ENCODE data around the gene PRKD2.

Gene PRKD2

GRCh38 chr19:46704379-46705076, 12.4 kb downstream of the PRKD2 start:
- peak; percentile 25 for DNase-seq (ENCODE audit: low spot score)

- DNase-seq (ENCODE audit: low spot score): no peak
These were observed 16.2 kb downstream of the PRKD2 start for GRCh38 chr19:46700704-46701103.

- no peak for DNase-seq (ENCODE audit: low spot score)
These were observed 18.3 kb downstream of the PRKD2 start for GRCh38 chr19:46698395-46699321.

- no peak for DNase-seq (ENCODE audit: low spot score)
These were observed 19.5 kb downstream of the PRKD2 start for GRCh38 chr19:46697204-46697960.

GRCh38 chr19:46696866-46697203, 20.1 kb downstream of the PRKD2 start:
- no peak for DNase-seq (ENCODE audit: low spot score)

GRCh38 chr19:46696052-46696451, 20.9 kb downstream of the PRKD2 start:
- no peak for DNase-seq (ENCODE audit: low spot score)

- DNase-seq (ENCODE audit: low spot score): no peak
These were observed 23.2 kb downstream of the PRKD2 start for GRCh38 chr19:46693760-46694159.

- no peak for DNase-seq (ENCODE audit: low spot score)
These were observed 23.8 kb downstream of the PRKD2 start for GRCh38 chr19:46692918-46693722.

GRCh38 chr19:46691948-46692347, 25.0 kb downstream of the PRKD2 start:
- DNase-seq (ENCODE audit: low spot score): no peak

GRCh38 chr19:46691104-46691503, 25.8 kb downstream of the PRKD2 start:
- no peak for DNase-seq (ENCODE audit: low spot score)

- no peak for DNase-seq (ENCODE audit: low spot score)
These were observed 27.6 kb downstream of the PRKD2 start for GRCh38 chr19:46689358-46689757.

- DNase-seq (ENCODE audit: low spot score): no peak
These were observed 29.3 kb downstream of the PRKD2 start for GRCh38 chr19:46687438-46688145.

- no peak for DNase-seq (ENCODE audit: low spot score)
These were observed 31.7 kb downstream of the PRKD2 start for GRCh38 chr19:46685189-46685588.

GRCh38 chr19:46678110-46678732, 38.7 kb downstream of the PRKD2 start:
- no peak for DNase-seq (ENCODE audit: low spot score)

- no peak for DNase-seq (ENCODE audit: low spot score)
These were observed 42.3 kb downstream of the PRKD2 start for GRCh38 chr19:46674416-46675178.

GRCh38 chr19:46670813-46671212, 46.1 kb downstream of the PRKD2 start:
- DNase-seq (ENCODE audit: low spot score): no peak

GRCh38 chr19:46668662-46669061, 48.3 kb downstream of the PRKD2 start:
- DNase-seq (ENCODE audit: low spot score): no peak

GRCh38 chr19:46665072-46665471, 51.8 kb downstream of the PRKD2 start:
- DNase-seq (ENCODE audit: low spot score): no peak

- peak; percentile 80 for DNase-seq (ENCODE audit: low spot score)
These were observed 55.0 kb downstream of the PRKD2 start for GRCh38 chr19:46661735-46662592.

All from LoVo (cell line).